Bronchial epithelial cell (primary cell): ENCODE data around the gene HTR1D. TPM values are rescaled to one million over a fixed set of nuclear protein-coding genes. Genes with fewer than 3 reads are reported as not detected.
A peak's percentile ranks its signal among the peaks of the same experiment; 100 is the strongest.

Experiments used
- DNase-seq: peaks from one replicate; pipeline ENCODE4 v3.0.0-alpha.2; 2010; ENCODE audit warnings: low read depth
- FAIRE-seq: peaks from 2 replicates; lab custom pipeline; 2011; peaks lifted over from hg19 to GRCh38; lab: Jason Lieb, UNC
- H3K27me3 ChIP-seq: 2 replicates; pipeline ENCODE4 v1.5.1; 2011; ENCODE audit warnings: low read length; ENCODE audit not compliant: control insufficient read depth, insufficient read depth
- H3K36me3 ChIP-seq: 2 replicates; pipeline ENCODE4 v1.5.1; 2011; ENCODE audit warnings: low read length; ENCODE audit not compliant: control insufficient read depth, insufficient read depth
- H3K4me3 ChIP-seq: 2 replicates; pipeline ENCODE4 v1.5.1; 2011; ENCODE audit warnings: mild to moderate bottlenecking, low read depth, low read length, control low read depth
- total RNA-seq: library from RNA; depleted of rRNA; stranded (reverse); fragments of >200 nt; gene quantifications from 2 replicates; pipeline ENCODE4 v1.2.1, GENCODE V29; 2014
- TF ChIP-seq, protein P1 (sequence below): IDR thresholded peaks from 2 replicates; pipeline ENCODE4 v1.5.1; 2011; ENCODE audit warnings: mild to moderate bottlenecking, moderate library complexity, low read length, control low read depth, inconsistent platforms; ENCODE audit not compliant: insufficient read depth, severe bottlenecking

Gene HTR1D
- total RNA-seq, 1 donor from 2014 or later: 0.26 TPM

DNA sequence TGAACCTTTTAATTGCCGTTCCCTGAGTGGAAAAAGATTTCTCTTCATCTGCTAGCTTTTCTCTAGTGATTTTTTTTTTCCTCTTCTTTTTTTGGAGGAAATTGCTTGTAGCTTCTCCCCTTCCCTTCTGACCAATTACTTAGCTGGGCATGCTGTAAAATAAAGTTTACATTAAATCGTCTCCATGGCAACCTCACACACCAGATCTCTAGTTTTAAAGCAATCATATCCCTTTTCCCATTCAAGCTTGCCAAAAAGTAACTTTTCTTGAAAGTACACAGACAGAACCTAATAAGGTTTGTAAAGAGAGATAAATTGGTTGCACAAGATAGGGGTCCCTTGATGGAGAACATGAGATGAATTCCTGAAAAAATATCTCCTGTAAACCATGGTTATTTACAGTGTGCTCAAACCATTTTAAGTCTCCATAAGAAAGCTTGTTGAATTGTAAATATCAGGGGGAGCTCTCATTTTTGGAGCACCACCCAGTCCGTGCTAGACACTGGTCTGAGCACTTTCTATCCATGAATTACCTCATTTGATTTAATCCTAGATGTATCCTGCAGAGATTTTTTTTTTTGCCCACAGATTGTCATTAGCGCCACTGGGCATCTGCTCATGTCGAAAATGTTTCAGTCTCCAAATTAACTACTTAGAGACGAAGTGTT, 32.6 kb upstream of the HTR1D start:
- no peak overlapping the region for H3K4me3 ChIP-seq
- DNase-seq (no peak), FAIRE-seq (no peak)
- H3K36me3 ChIP-seq: no peaks in the 10 kb centered on the region
- TF ChIP-seq, protein P1, sequence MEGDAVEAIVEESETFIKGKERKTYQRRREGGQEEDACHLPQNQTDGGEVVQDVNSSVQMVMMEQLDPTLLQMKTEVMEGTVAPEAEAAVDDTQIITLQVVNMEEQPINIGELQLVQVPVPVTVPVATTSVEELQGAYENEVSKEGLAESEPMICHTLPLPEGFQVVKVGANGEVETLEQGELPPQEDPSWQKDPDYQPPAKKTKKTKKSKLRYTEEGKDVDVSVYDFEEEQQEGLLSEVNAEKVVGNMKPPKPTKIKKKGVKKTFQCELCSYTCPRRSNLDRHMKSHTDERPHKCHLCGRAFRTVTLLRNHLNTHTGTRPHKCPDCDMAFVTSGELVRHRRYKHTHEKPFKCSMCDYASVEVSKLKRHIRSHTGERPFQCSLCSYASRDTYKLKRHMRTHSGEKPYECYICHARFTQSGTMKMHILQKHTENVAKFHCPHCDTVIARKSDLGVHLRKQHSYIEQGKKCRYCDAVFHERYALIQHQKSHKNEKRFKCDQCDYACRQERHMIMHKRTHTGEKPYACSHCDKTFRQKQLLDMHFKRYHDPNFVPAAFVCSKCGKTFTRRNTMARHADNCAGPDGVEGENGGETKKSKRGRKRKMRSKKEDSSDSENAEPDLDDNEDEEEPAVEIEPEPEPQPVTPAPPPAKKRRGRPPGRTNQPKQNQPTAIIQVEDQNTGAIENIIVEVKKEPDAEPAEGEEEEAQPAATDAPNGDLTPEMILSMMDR: no peak
- no peaks in the 10 kb centered on the region for H3K27me3 ChIP-seq

DNA sequence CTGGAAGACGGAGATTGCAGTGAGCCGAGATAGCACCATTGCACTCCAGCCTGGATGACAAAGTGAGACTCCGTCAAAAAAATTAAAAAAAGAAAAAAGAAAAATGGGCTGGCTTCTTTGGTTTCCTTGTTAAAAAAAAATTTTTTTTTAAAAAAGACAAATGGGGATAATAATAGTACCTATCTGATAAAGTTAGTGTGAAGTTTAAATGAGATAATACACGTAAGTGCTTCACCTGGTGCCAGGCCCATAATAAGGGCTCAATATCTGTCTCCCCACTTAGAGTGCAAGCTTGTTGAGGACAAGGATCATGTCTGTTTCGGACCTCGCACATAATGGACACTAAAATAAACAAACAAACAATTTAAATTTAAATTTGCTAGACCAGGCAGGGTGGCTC, 30.0 kb upstream of the HTR1D start:
- H3K4me3 ChIP-seq: no peak overlapping the region
- TF ChIP-seq, protein P1: no peak
- H3K36me3 ChIP-seq: no peaks in the 10 kb centered on the region
- no peak for FAIRE-seq
- H3K27me3 ChIP-seq: no peaks in the 10 kb centered on the region
- DNase-seq: no peak

DNA sequence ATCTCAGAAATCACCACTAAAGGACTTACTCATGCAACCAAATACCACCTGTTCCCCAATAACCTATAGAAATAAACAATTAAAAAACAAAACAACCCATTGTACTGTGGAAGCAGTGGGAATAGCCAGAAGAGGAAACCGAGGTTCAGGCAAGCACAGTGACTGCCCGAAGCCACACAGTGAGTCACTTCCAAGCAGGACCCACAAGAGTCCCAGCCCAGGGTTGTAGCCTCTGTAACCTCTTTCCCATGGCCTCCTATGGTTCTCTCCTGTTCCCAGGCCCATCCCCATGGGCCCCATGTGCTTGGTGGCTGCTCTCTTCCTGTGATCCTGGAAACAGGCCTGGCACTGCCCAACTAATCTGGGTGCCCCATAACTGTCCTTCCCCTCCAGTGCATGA, 29.0 kb upstream of the HTR1D start:
- Histone ChIP-seq H3K4me3 (no peak overlapping the region), H3K36me3 (no peaks in the 10 kb centered on the region), H3K27me3 (no peaks in the 10 kb centered on the region)
- DNase-seq (no peak), FAIRE-seq (no peak)
- TF ChIP-seq, protein P1: no peak

DNA sequence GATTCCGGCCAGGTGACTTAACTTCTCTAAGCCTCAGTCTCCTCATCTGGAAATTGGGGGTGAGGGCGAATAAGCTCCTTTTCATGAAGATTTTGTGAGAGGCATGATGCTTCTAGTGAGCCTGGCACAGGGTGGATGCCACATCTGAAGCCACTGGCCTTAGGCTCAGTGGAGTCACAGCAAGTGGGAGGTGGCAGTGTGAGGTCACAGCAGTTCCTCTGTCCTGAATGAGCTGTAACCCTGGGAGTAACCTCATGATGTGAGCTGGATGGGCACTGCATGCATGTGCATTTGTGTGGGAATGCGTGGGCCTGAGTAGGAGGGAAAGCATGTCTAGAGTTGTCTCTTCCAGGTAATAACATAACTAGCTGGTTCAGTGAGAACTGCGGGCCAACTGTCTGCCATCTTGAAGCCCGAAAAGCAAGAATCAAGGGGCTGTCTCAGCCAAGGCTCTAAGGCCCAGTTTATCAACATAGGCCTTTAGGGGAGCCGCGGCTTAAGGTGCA, 27.0 kb upstream of the HTR1D start:
- DNase-seq: no peak
- TF ChIP-seq, protein P1: no peak
- no peaks in the 10 kb centered on the region for H3K36me3 ChIP-seq
- peak; percentile 18 for FAIRE-seq
- no peak overlapping the region for H3K4me3 ChIP-seq
- H3K27me3 ChIP-seq: no peaks in the 10 kb centered on the region

DNA sequence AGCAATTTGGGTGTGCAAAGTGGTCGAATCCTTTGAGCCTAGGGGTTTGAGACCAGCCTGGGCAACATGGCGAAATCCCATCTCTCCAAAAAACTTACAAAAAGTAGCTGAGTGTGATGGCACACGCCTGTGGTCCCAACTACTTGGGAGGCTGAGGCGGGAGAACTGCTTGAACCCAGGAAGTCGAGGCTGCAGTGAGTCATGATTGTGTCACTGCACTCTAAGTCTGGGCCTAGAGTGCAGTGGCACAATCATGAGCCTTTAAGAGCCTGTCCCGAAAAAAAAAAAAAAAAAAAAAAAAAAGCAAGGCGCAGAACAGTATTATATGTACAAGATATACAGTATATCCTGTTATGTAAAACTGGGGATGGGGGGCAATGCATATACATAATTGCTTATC, 25.1 kb upstream of the HTR1D start:
- H3K4me3 ChIP-seq: no peak overlapping the region
- no peaks in the 10 kb centered on the region for H3K27me3 ChIP-seq
- TF ChIP-seq, protein P1: no peak
- FAIRE-seq (no peak), DNase-seq (peak; percentile 14)
- H3K36me3 ChIP-seq: no peaks in the 10 kb centered on the region

DNA sequence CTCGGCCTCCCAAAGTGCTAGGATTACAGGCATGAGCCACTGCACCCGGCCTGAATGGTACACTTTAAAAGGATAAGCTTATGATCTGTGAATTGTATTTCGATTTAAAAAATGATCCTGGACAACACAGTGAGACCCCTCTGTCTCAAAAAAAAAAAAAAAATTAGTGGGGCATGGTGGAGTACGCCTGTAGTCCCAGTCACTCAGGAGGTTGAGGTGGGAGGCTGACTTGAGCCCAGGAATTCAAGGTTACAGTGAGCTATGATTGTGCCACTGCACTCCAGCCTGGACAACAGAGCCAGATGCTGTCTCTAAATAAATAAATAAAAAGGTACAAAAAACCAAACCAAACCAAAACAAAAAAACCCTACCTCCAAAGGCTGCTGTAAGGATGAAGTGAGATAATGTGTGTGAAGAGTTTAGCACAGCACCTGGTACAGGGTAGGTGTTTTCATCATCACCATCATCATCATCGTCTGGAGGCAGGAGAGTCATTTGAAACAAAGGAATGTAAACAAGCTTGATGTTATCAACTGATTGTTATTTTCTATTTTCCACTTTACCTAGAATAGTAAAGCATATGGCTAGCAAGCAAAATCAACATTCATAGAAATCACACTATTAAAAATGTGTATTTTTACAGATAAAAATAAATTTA, 22.5 kb upstream of the HTR1D start:
- DNase-seq (no peak), FAIRE-seq (no peak)
- H3K36me3 ChIP-seq: no peaks in the 10 kb centered on the region
- H3K27me3 ChIP-seq: no peaks in the 10 kb centered on the region
- H3K4me3 ChIP-seq: no peak overlapping the region
- TF ChIP-seq, protein P1: no peak
